Measurements from ENCODE around the gene MUC2. TPM values are rescaled to one million over a fixed set of nuclear protein-coding genes. Genes with fewer than 3 reads are reported as not detected.

The MUC2 gene
- total and polyA plus RNA-seq, 10 of the 15 experiments (the other 5 are each of a cell fraction or from before 2014, with no cell fraction given): 0.23 TPM; not detected in 9

DNA sequence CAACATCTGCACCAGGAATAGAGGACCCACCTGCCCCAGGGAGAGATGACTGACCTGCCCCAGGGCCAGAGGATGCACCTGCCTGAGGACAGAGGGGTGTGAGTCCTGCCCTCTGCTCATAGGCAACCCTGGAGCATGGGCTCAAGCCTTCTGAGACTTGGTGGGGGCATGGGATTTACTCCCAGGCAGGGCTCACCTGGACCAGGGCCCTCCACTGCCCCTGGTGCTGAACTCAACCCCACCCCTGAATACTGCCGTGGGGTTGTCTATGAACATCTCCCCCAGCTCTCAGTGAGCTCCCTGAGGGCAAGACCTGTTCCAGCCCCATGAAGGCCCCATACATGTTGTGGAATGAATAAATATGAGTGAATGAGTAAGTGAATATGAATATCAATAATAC, 49.3 kb downstream of the MUC2 start:
- Histone ChIP-seq H3K4me2 (ENCODE audit: control insufficient read depth, insufficient read depth) (no peak overlapping the region), H3K79me2 (ENCODE audit: control insufficient read depth, insufficient read depth, low read length) (no peaks in the 10 kb centered on the region), H4K20me1 (ENCODE audit: control insufficient read depth, insufficient read depth) (no peaks in the 10 kb centered on the region), H3K27ac (ENCODE audit: control insufficient read depth, insufficient read depth) (no peak overlapping the region), H3K9me3 (replicated peaks; ENCODE audit: control insufficient read depth, insufficient read depth, low read length) (no peaks in the 10 kb centered on the region), H3K4me1 (ENCODE audit: control insufficient read depth, insufficient read depth, low read length) (no peaks in the 10 kb centered on the region), H3K4me3 (no peak overlapping the region), H3K27me3 (replicated peaks in 1 of 2; ENCODE audit: control insufficient read depth in 2 of 2, insufficient read depth in 2 of 2, low read length in 1 of 2) (no peaks in the 10 kb centered on the region), H2AFZ (ENCODE audit: control insufficient read depth, low read depth, low read length) (no peak overlapping the region), H3K36me3 (ENCODE audit: control insufficient read depth in 2 of 2, insufficient read depth in 2 of 2, low read length in 1 of 2) (no peaks in the 10 kb centered on the region), H3K9ac (ENCODE audit: control insufficient read depth, insufficient read depth, low read length) (no peak overlapping the region)
- 0% methylated on average over 1 of the region's 1 CpG for WGBS (ENCODE audit: insufficient coverage, insufficient replicate concordance, low lambda C conversion rate, missing lambda C conversion rate)
- ChIA-PET CTCF (no interaction called here), SMC1A (ENCODE audit: uncharacterized antibody, unreplicated experiment) (no interaction called here), POLR2A (no interaction called here), RAD21 (ENCODE audit: unreplicated experiment) (no interaction called here)
- intact Hi-C loops (cut with micrococcal nuclease; ENCODE audit: unreplicated experiment): no loop called here
- DNase-seq (ENCODE audit: low read depth, low spot score) (no peak), FAIRE-seq (no peak), ATAC-seq (no peak)
- in situ Hi-C loops (cut with MboI): no loop called here
- TF ChIP-seq RUNX3 (IDR thresholded peaks at IDR 0.05; ENCODE audit: low read length) (no peak), MYC (IDR thresholded peaks at IDR 0.05; ENCODE audit: insufficient read depth, insufficient read length, insufficient replicate concordance, low read length, severe bottlenecking) (no peak), NFYB (IDR thresholded peaks at IDR 0.05; ENCODE audit: insufficient read depth, low read depth, low read length) (no peak), POLR2AphosphoS5 (IDR thresholded peaks at IDR 0.05; ENCODE audit: low read length) (no peak), SKIL (IDR thresholded peaks at IDR 0.05; ENCODE audit: low read depth, poor library complexity, severe bottlenecking) (no peak), RCOR1 (conservative IDR thresholded peaks at IDR 0.05; ENCODE audit: low read depth, low read length) (no peak), NFYA (IDR thresholded peaks at IDR 0.05; ENCODE audit: borderline replicate concordance, low read depth, low read length) (no peak), RAD51 (IDR thresholded peaks at IDR 0.05) (no peak), RAD21 (IDR thresholded peaks at IDR 0.05; ENCODE audit: insufficient read depth, low read depth, low read length) (no peak), POLR2AphosphoS2 (IDR thresholded peaks at IDR 0.05; ENCODE audit: low read depth, low read length) (no peak), YBX1 (IDR thresholded peaks at IDR 0.05) (no peak), SIX5 (IDR thresholded peaks at IDR 0.05; ENCODE audit: low read depth, low read length, severe bottlenecking) (no peak), MYB (IDR thresholded peaks at IDR 0.05; ENCODE audit: borderline replicate concordance, low read depth, low read length) (no peak)
- TF ChIP-seq, protein P1, sequence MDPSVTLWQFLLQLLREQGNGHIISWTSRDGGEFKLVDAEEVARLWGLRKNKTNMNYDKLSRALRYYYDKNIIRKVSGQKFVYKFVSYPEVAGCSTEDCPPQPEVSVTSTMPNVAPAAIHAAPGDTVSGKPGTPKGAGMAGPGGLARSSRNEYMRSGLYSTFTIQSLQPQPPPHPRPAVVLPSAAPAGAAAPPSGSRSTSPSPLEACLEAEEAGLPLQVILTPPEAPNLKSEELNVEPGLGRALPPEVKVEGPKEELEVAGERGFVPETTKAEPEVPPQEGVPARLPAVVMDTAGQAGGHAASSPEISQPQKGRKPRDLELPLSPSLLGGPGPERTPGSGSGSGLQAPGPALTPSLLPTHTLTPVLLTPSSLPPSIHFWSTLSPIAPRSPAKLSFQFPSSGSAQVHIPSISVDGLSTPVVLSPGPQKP (IDR thresholded peaks at IDR 0.05; ENCODE audit: low read depth, low read length): no peak
- TF ChIP-seq, protein P2, sequence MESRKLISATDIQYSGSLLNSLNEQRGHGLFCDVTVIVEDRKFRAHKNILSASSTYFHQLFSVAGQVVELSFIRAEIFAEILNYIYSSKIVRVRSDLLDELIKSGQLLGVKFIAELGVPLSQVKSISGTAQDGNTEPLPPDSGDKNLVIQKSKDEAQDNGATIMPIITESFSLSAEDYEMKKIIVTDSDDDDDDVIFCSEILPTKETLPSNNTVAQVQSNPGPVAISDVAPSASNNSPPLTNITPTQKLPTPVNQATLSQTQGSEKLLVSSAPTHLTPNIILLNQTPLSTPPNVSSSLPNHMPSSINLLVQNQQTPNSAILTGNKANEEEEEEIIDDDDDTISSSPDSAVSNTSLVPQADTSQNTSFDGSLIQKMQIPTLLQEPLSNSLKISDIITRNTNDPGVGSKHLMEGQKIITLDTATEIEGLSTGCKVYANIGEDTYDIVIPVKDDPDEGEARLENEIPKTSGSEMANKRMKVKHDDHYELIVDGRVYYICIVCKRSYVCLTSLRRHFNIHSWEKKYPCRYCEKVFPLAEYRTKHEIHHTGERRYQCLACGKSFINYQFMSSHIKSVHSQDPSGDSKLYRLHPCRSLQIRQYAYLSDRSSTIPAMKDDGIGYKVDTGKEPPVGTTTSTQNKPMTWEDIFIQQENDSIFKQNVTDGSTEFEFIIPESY (IDR thresholded peaks at IDR 0.05): no peak
- no TSS peak for BruUV-seq (replicated peaks)
